Activated CD4-positive, alpha-beta T cell treated with anti-CD3 and anti-CD28 coated beads for 36 hours (primary cell): Measurements from ENCODE around the gene INSM2. TPM values are rescaled to one million over a fixed set of nuclear protein-coding genes. Genes with fewer than 3 reads are reported as not detected.

ENCODE experiments used
- ATAC-seq: fragments of 200-7000 bp; cut with Tn5 transposase; one replicate; pipeline ENCODE4 v1.10.0; 2021; ENCODE audit warnings: mild to moderate bottlenecking, moderate library complexity
- CTCF ChIA-PET: fragments of 350-600 bp; sonication (Branson Sonifier 250); formaldehyde crosslinking; loops from one replicate; lab custom pipeline; 2021; ENCODE audit warnings: antibody characterized with exemption; lab: Charles Lee
- POLR2A ChIA-PET: fragments of 350-600 bp; sonication (Branson Sonifier 250); formaldehyde crosslinking; loops from one replicate; lab custom pipeline; 2021; ENCODE audit warnings: antibody characterized with exemption, inconsistent platforms; lab: Charles Lee
- DNase-seq: peaks from one replicate; pipeline ENCODE4 v3.0.0-alpha.2; 2020
- H3K27ac Mint-ChIP-seq: one replicate; pipeline ENCODE4 v1.8.0; 2021; ENCODE audit warnings: mixed read lengths
- H3K27me3 Mint-ChIP-seq: one replicate; pipeline ENCODE4 v1.8.0; 2021; ENCODE audit warnings: mixed read lengths
- H3K36me3 Mint-ChIP-seq: one replicate; pipeline ENCODE4 v1.8.0; 2021; ENCODE audit warnings: low read depth, mixed read lengths
- H3K4me1 Mint-ChIP-seq: one replicate; pipeline ENCODE4 v1.8.0; 2021; ENCODE audit warnings: mixed read lengths
- H3K4me3 Mint-ChIP-seq: one replicate; pipeline ENCODE4 v1.8.0; 2021; ENCODE audit warnings: mild to moderate bottlenecking, moderate library complexity, mixed read lengths
- H3K9me3 Mint-ChIP-seq: one replicate; pipeline ENCODE4 v1.8.0; 2021; ENCODE audit warnings: low read depth, mixed read lengths
- intact Hi-C, 2 experiments: fragments of 100-400 bp; cut with DNase I in 1 of 2; cut with micrococcal nuclease in 1 of 2; formaldehyde crosslinking; loops; one replicate each; pipeline versions ENCODE4 v1.14.2 to v1.15.1; 2022 to 2024; cut with DNase I, micrococcal nuclease
- total RNA-seq, 2 experiments: library from RNA; stranded (reverse); gene quantifications; one replicate each; pipeline ENCODE4 v1.2.3, GENCODE V29; 2021

INSM2 gene
- not detected for total RNA-seq

- Mint-ChIP-seq H3K9me3 (no peaks in the 10 kb centered on the region), H3K4me1 (peaks cover 15% of the 10 kb centered on the region), H3K36me3 (peaks cover 5% of the 10 kb centered on the region), H3K27ac (no peak within 1 kb of the TSS), H3K27me3 (peaks cover 44% of the 10 kb centered on the region), H3K4me3 (peak within 1 kb of the TSS; percentile 69)
- ChIA-PET POLR2A (no interaction called here), CTCF (interaction anchor here (1.5 kb wide), 1 partner anchor 19 kb away, joined by 3 read pairs; no protein-coding TSS in a partner anchor)
- DNase-seq (peak; percentile 85), ATAC-seq (peak; percentile 81)
- intact Hi-C loops = loop anchor here in 1 of 2 experiments (5.0 kb wide), 3 partner anchors 96 to 294 kb away; partner anchors contain the start of gene BRMS1L
These were observed at the start of gene INSM2 for GRCh38 chr14:35533357-35534207. TSS of gene INSM2 (plus strand) at chr14:35534164. CDS start at chr14:35534253, 89 bp downstream.

- CTCF ChIA-PET = no interaction called here
- Mint-ChIP-seq H3K9me3 (peaks cover 7% of the 10 kb centered on the region), H3K27me3 (peaks cover 18% of the 10 kb centered on the region), H3K27ac (no peak overlapping the region), H3K36me3 (peaks cover 3% of the 10 kb centered on the region), H3K4me1 (no peaks in the 10 kb centered on the region), H3K4me3 (no peak overlapping the region)
- ATAC-seq (no peak), DNase-seq (no peak)
- intact Hi-C loops = no loop called here
- POLR2A ChIA-PET = no interaction called here
These were observed 41.4 kb upstream of the INSM2 start for GRCh38 chr14:35492569-35493014.

GRCh38 chr14:35495278-35495677 is 38.7 kb upstream of the INSM2 start:
- Mint-ChIP-seq H3K4me1 (no peaks in the 10 kb centered on the region), H3K4me3 (no peak overlapping the region), H3K9me3 (peaks cover 7% of the 10 kb centered on the region), H3K36me3 (peaks cover 3% of the 10 kb centered on the region), H3K27ac (no peak overlapping the region), H3K27me3 (peaks cover 25% of the 10 kb centered on the region)
- ChIA-PET POLR2A (no interaction called here), CTCF (no interaction called here)
- intact Hi-C loops = no loop called here
- DNase-seq = no peak
- no peak for ATAC-seq

- H3K4me1 Mint-ChIP-seq = no peaks in the 10 kb centered on the region
- POLR2A ChIA-PET = no interaction called here
- no peak for ATAC-seq
These were observed 34.8 kb upstream of the INSM2 start for GRCh38 chr14:35499180-35499579.

GRCh38 chr14:35503646-35504045 is 30.3 kb upstream of the INSM2 start:
- H3K4me3 Mint-ChIP-seq = no peak overlapping the region
- POLR2A ChIA-PET = no interaction called here
- no peak overlapping the region for H3K27ac Mint-ChIP-seq
- intact Hi-C loops = no loop called here
- ATAC-seq = no peak
- no peaks in the 10 kb centered on the region for H3K36me3 Mint-ChIP-seq
- H3K27me3 Mint-ChIP-seq = peaks cover 16% of the 10 kb centered on the region
- no peaks in the 10 kb centered on the region for H3K4me1 Mint-ChIP-seq
- H3K9me3 Mint-ChIP-seq = no peaks in the 10 kb centered on the region
- DNase-seq = no peak
- CTCF ChIA-PET = no interaction called here

More at GRCh38 chr14:35499180-35499579, 34.8 kb upstream of the INSM2 start:
- CTCF ChIA-PET = interaction anchor here (1.1 kb wide), 1 partner anchor 199 kb away, joined by 3 read pairs; no protein-coding TSS in a partner anchor
- Mint-ChIP-seq H3K9me3 (no peaks in the 10 kb centered on the region), H3K36me3 (no peaks in the 10 kb centered on the region), H3K27me3 (peaks cover 25% of the 10 kb centered on the region), H3K4me3 (no peak overlapping the region), H3K27ac (no peak overlapping the region)
- DNase-seq = no peak
- intact Hi-C loops = no loop called here

- Mint-ChIP-seq H3K9me3 (no peaks in the 10 kb centered on the region), H3K4me3 (no peak overlapping the region), H3K4me1 (no peaks in the 10 kb centered on the region), H3K27ac (no peak overlapping the region), H3K27me3 (peaks cover 14% of the 10 kb centered on the region), H3K36me3 (no peaks in the 10 kb centered on the region)
- ChIA-PET POLR2A (no interaction called here), CTCF (no interaction called here)
- no peak for DNase-seq
- ATAC-seq = no peak
- intact Hi-C loops = no loop called here
These were observed 29.7 kb upstream of the INSM2 start for GRCh38 chr14:35504260-35504659.

GRCh38 chr14:35506461-35506860 is 27.5 kb upstream of the INSM2 start:
- POLR2A ChIA-PET = no interaction called here

GRCh38 chr14:35506927-35507326 is 27.0 kb upstream of the INSM2 start:
- H3K4me3 Mint-ChIP-seq = no peak overlapping the region
- POLR2A ChIA-PET = no interaction called here
- CTCF ChIA-PET = no interaction called here
- H3K36me3 Mint-ChIP-seq = no peaks in the 10 kb centered on the region
- H3K27ac Mint-ChIP-seq = no peak overlapping the region
- no peak for ATAC-seq
- intact Hi-C loops = no loop called here
- H3K9me3 Mint-ChIP-seq = no peaks in the 10 kb centered on the region
- H3K4me1 Mint-ChIP-seq = no peaks in the 10 kb centered on the region
- no peak for DNase-seq
- H3K27me3 Mint-ChIP-seq = peaks cover 7% of the 10 kb centered on the region

More at GRCh38 chr14:35506461-35506860, 27.5 kb upstream of the INSM2 start:
- intact Hi-C loops = no loop called here
- CTCF ChIA-PET = no interaction called here
- Mint-ChIP-seq H3K27me3 (peaks cover 10% of the 10 kb centered on the region), H3K4me1 (no peaks in the 10 kb centered on the region), H3K9me3 (no peaks in the 10 kb centered on the region), H3K36me3 (no peaks in the 10 kb centered on the region), H3K4me3 (no peak overlapping the region), H3K27ac (no peak overlapping the region)
- no peak for DNase-seq
- no peak for ATAC-seq

- no peak for ATAC-seq
- H3K4me1 Mint-ChIP-seq = no peaks in the 10 kb centered on the region
These were observed 24.1 kb upstream of the INSM2 start for GRCh38 chr14:35509846-35510245.

GRCh38 chr14:35512765-35513164 is 21.2 kb upstream of the INSM2 start:
- no peak overlapping the region for H3K4me3 Mint-ChIP-seq
- no peaks in the 10 kb centered on the region for H3K9me3 Mint-ChIP-seq
- CTCF ChIA-PET = interaction anchor here (1.4 kb wide), 1 partner anchor 10 kb away, joined by 3 read pairs; no protein-coding TSS in a partner anchor
- H3K36me3 Mint-ChIP-seq = no peaks in the 10 kb centered on the region
- DNase-seq = no peak
- POLR2A ChIA-PET = no interaction called here
- intact Hi-C loops = no loop called here
- H3K27ac Mint-ChIP-seq = no peak overlapping the region
- H3K27me3 Mint-ChIP-seq = peaks cover 3% of the 10 kb centered on the region
- no peak for ATAC-seq
- no peaks in the 10 kb centered on the region for H3K4me1 Mint-ChIP-seq

More at GRCh38 chr14:35509846-35510245, 24.1 kb upstream of the INSM2 start:
- Mint-ChIP-seq H3K9me3 (no peaks in the 10 kb centered on the region), H3K4me3 (no peak overlapping the region), H3K27me3 (peaks cover 3% of the 10 kb centered on the region), H3K27ac (no peak overlapping the region), H3K36me3 (no peaks in the 10 kb centered on the region)
- ChIA-PET CTCF (interaction anchor here (0.5 kb wide), 1 partner anchor 174 kb away, joined by 3 read pairs; no protein-coding TSS in a partner anchor), POLR2A (no interaction called here)
- intact Hi-C loops = no loop called here
- DNase-seq = no peak

GRCh38 chr14:35515916-35516315 is 18.0 kb upstream of the INSM2 start:
- peaks cover 5% of the 10 kb centered on the region for H3K27me3 Mint-ChIP-seq
- no peak for DNase-seq
- H3K4me3 Mint-ChIP-seq = no peak overlapping the region
- POLR2A ChIA-PET = no interaction called here
- no peaks in the 10 kb centered on the region for H3K4me1 Mint-ChIP-seq
- CTCF ChIA-PET = interaction anchor here (1.7 kb wide), 1 partner anchor 10 kb away, joined by 4 read pairs; no protein-coding TSS in a partner anchor
- H3K9me3 Mint-ChIP-seq = no peaks in the 10 kb centered on the region
- no peaks in the 10 kb centered on the region for H3K36me3 Mint-ChIP-seq
- intact Hi-C loops = no loop called here
- no peak for ATAC-seq
- H3K27ac Mint-ChIP-seq = no peak overlapping the region

- ChIA-PET POLR2A (no interaction called here), CTCF (no interaction called here)
- no peak overlapping the region for H3K4me3 Mint-ChIP-seq
- no peak overlapping the region for H3K27ac Mint-ChIP-seq
- H3K9me3 Mint-ChIP-seq = peaks cover 2% of the 10 kb centered on the region
- peaks cover 7% of the 10 kb centered on the region for H3K27me3 Mint-ChIP-seq
- H3K36me3 Mint-ChIP-seq = no peaks in the 10 kb centered on the region
- H3K4me1 Mint-ChIP-seq = no peaks in the 10 kb centered on the region
- DNase-seq (no peak), ATAC-seq (no peak)
- intact Hi-C loops = no loop called here
These were observed 14.0 kb upstream of the INSM2 start for GRCh38 chr14:35519986-35520385.
